MM.1S (cell line): ENCODE data around the gene ECT2L.

Source experiments
- DNase-seq: peaks from one replicate; pipeline ENCODE4 v3.0.0-alpha.2; 2015
- H2AFZ ChIP-seq: fragments of 300-600 bp; sonication (generic); 2 replicates; pipeline ENCODE4 v1.6.0; 2016; ENCODE audit warnings: antibody characterized with exemption, low read length
- H3F3A ChIP-seq: fragments of 300-600 bp; sonication (generic); 2 replicates; pipeline ENCODE4 v1.6.1; 2016; ENCODE audit warnings: mild to moderate bottlenecking, antibody characterized with exemption, low read length, moderate library complexity, mixed read lengths; ENCODE audit not compliant: insufficient read depth
- H3K27ac ChIP-seq: fragments of 300-600 bp; sonication (generic); 2 replicates; pipeline ENCODE4 v1.5.1; 2016; ENCODE audit warnings: mild to moderate bottlenecking, low read length
- H3K27me3 ChIP-seq: fragments of 300-600 bp; sonication (generic); replicated peaks from 2 replicates; pipeline ENCODE4 v1.6.0; 2016; ENCODE audit warnings: low read length; ENCODE audit not compliant: insufficient read depth
- H3K36me3 ChIP-seq: fragments of 300-600 bp; sonication (generic); replicated peaks from 2 replicates; pipeline ENCODE4 v1.6.1; 2016; ENCODE audit warnings: mild to moderate bottlenecking, low read length, mixed read lengths; ENCODE audit not compliant: insufficient read depth
- H3K4me1 ChIP-seq: fragments of 300-600 bp; sonication (generic); 2 replicates; pipeline ENCODE4 v1.6.1; 2016; ENCODE audit warnings: low read length, mixed read lengths
- H3K4me2 ChIP-seq: fragments of 300-600 bp; sonication (generic); 2 replicates; pipeline ENCODE4 v1.6.0; 2016; ENCODE audit warnings: low read depth, low read length
- H3K4me3 ChIP-seq: fragments of 300-600 bp; sonication (generic); 2 replicates; pipeline ENCODE4 v1.5.1; 2016; ENCODE audit warnings: low read length, mixed read lengths
- H3K79me2 ChIP-seq: fragments of 300-600 bp; sonication (generic); 2 replicates; pipeline ENCODE4 v1.6.1; 2016; ENCODE audit warnings: mixed run types, low read length, mixed read lengths
- H3K9ac ChIP-seq: fragments of 300-600 bp; sonication (generic); 2 replicates; pipeline ENCODE4 v1.6.1; 2016; ENCODE audit warnings: low read length, mixed read lengths
- H3K9me2 ChIP-seq: fragments of 300-600 bp; sonication (generic); replicated peaks from 2 replicates; pipeline ENCODE4 v1.6.1; 2016; ENCODE audit warnings: mild to moderate bottlenecking, low read length, mixed read lengths; ENCODE audit not compliant: insufficient read depth
- H3K9me3 ChIP-seq: fragments of 300-600 bp; sonication (generic); replicated peaks from 2 replicates; pipeline ENCODE4 v1.6.1; 2016; ENCODE audit warnings: mild to moderate bottlenecking, low read length, mixed read lengths; ENCODE audit not compliant: insufficient read depth
- H4K20me1 ChIP-seq: fragments of 300-600 bp; sonication (generic); 2 replicates; pipeline ENCODE4 v1.6.1; 2016; ENCODE audit warnings: mild to moderate bottlenecking, low read length, moderate library complexity, mixed read lengths; ENCODE audit not compliant: insufficient read depth
- EZH2 ChIP-seq: fragments of 300-600 bp; sonication (generic); optimal IDR thresholded peaks from 2 replicates; pipeline ENCODE3; 2017; ENCODE audit warnings: low read depth, mild to moderate bottlenecking, antibody characterized with exemption, low read length, mixed read lengths
- EZH2phosphoT487 ChIP-seq: fragments of 300-600 bp; sonication (generic); IDR thresholded peaks from 2 replicates; pipeline ENCODE4 v1.6.1; 2018; ENCODE audit warnings: antibody characterized with exemption, low read length
- TF ChIP-seq, protein P1 (sequence below): fragments of 300-600 bp; sonication (generic); IDR thresholded peaks from 2 replicates; pipeline ENCODE4 v1.5.1; 2016; ENCODE audit warnings: antibody characterized with exemption, low read length, mixed read lengths

Gene ECT2L

DNA sequence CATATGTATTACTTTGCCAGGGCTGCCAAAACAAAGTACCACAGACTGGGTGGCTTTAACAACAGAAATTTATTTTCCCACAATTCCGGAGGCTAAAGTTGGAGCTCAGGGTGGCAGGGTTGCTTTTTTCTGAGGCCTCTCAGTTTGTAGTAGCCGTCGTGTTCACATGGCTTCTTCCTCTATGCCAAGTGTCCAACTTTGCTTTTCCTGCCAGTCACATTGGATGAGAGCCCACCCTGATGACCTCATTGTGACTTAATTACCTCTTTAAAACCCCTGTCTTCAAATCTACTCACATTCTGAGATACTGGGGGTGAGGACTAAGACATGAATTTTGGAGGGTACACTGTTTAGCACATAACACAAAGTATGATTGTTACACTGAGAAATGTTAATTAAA, 9.9 kb upstream of the ECT2L start:
- Histone ChIP-seq H3K27ac (no peak overlapping the region), H4K20me1 (no peaks in the 10 kb centered on the region), H3K4me3 (no peak overlapping the region), H3K4me1 (peaks cover 15% of the 10 kb centered on the region), H2AFZ (no peak overlapping the region), H3F3A (no peaks in the 10 kb centered on the region), H3K9ac (no peak overlapping the region), H3K36me3 (no peaks in the 10 kb centered on the region), H3K9me3 (no peaks in the 10 kb centered on the region), H3K9me2 (no peaks in the 10 kb centered on the region), H3K4me2 (no peak overlapping the region), H3K27me3 (no peaks in the 10 kb centered on the region), H3K79me2 (no peaks in the 10 kb centered on the region)
- no peak for TF ChIP-seq EZH2
- TF ChIP-seq, protein P1, sequence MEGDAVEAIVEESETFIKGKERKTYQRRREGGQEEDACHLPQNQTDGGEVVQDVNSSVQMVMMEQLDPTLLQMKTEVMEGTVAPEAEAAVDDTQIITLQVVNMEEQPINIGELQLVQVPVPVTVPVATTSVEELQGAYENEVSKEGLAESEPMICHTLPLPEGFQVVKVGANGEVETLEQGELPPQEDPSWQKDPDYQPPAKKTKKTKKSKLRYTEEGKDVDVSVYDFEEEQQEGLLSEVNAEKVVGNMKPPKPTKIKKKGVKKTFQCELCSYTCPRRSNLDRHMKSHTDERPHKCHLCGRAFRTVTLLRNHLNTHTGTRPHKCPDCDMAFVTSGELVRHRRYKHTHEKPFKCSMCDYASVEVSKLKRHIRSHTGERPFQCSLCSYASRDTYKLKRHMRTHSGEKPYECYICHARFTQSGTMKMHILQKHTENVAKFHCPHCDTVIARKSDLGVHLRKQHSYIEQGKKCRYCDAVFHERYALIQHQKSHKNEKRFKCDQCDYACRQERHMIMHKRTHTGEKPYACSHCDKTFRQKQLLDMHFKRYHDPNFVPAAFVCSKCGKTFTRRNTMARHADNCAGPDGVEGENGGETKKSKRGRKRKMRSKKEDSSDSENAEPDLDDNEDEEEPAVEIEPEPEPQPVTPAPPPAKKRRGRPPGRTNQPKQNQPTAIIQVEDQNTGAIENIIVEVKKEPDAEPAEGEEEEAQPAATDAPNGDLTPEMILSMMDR: no peak
- TF ChIP-seq EZH2phosphoT487: no peak
- no peak for DNase-seq

DNA sequence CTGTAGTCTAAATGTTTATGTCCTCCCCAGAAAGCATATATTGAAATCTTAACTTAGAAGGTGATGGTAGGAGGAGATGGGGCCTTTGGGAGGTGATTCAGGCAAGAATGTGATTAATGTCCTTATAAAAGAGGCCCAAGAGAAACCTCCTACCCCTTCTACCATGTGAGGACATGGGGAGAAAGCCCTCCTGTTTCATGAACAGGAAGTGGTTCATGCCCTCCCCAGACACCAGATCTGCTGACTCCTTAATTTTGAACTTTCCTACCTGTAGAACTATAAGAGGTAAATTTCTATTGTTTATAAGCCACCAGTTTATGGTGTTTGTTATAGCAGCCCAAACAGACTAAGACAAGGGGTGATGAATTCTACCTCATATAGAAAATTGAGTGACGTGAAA, 8.7 kb upstream of the ECT2L start:
- Histone ChIP-seq H3K27ac (peak overlapping the region; percentile 11; the same call in 1 of the 2 replicates), H3K27me3 (no peaks in the 10 kb centered on the region), H4K20me1 (no peaks in the 10 kb centered on the region), H3K9me2 (no peaks in the 10 kb centered on the region), H3K4me1 (peaks cover 15% of the 10 kb centered on the region), H2AFZ (no peak overlapping the region), H3K4me3 (no peak overlapping the region), H3K9me3 (no peaks in the 10 kb centered on the region), H3K36me3 (no peaks in the 10 kb centered on the region), H3K9ac (no peak overlapping the region), H3K4me2 (no peak overlapping the region), H3F3A (no peaks in the 10 kb centered on the region), H3K79me2 (no peaks in the 10 kb centered on the region)
- peak; percentile 70 for DNase-seq
- TF ChIP-seq EZH2: no peak
- TF ChIP-seq EZH2phosphoT487: no peak
- TF ChIP-seq, protein P1: no peak

DNA sequence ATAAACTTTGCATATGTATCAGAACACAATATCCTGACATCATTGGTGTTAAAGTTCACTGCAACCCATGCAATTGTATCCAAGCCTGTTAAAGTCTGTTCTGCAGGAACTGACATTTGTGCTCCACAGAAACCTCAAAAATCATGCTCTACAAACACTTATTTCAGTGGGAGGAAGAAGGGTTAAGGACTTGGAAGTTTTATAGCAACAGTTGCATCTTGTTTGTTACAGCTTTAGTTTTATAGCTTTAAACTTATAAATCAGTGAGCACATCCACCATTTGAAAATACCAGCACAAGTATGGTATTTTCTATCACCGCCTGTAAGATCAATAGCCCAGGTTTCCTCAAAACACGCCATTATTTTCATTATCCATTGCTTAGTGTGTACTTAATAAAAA, 884 bp downstream of the ECT2L start:
- no peak for TF ChIP-seq EZH2phosphoT487
- TF ChIP-seq, protein P1: no peak
- no peak for TF ChIP-seq EZH2
- Histone ChIP-seq H3K9ac (no peak overlapping the region), H3K36me3 (no peaks in the 10 kb centered on the region), H3K27ac (no peak overlapping the region), H3K27me3 (no peaks in the 10 kb centered on the region), H3K4me3 (no peak overlapping the region), H3K9me2 (no peaks in the 10 kb centered on the region), H3K4me2 (no peak overlapping the region), H3K79me2 (no peaks in the 10 kb centered on the region), H3F3A (no peaks in the 10 kb centered on the region), H2AFZ (no peak overlapping the region), H3K9me3 (no peaks in the 10 kb centered on the region), H3K4me1 (no peaks in the 10 kb centered on the region), H4K20me1 (no peaks in the 10 kb centered on the region)
- no peak for DNase-seq
